Loucy (cell line): ENCODE measurements around the gene DCST1.
A peak's percentile ranks its signal among the peaks of the same experiment; 100 is the strongest.

Experiments
- H2AFZ ChIP-seq: fragments of 200-600 bp; sonication (generic); 2 replicates; pipeline ENCODE4 v1.6.0; 2016; ENCODE audit warnings: antibody characterized with exemption, mild to moderate bottlenecking, low read length, moderate library complexity
- H3F3A ChIP-seq: fragments of 200-600 bp; 2 replicates; pipeline ENCODE4 v1.6.0; 2016; ENCODE audit warnings: antibody characterized with exemption, low read depth, mild to moderate bottlenecking
- H3K27me3 ChIP-seq: fragments of 200-600 bp; sonication (generic); 2 replicates; pipeline ENCODE4 v1.6.1; 2014; ENCODE audit warnings: low read length, mild to moderate bottlenecking; ENCODE audit not compliant: insufficient read depth, poor library complexity, severe bottlenecking
- H3K36me3 ChIP-seq: fragments of 200-600 bp; sonication (generic); 2 replicates; pipeline ENCODE4 v1.6.1; 2016; ENCODE audit warnings: low read length; ENCODE audit not compliant: insufficient read depth
- H3K4me1 ChIP-seq: fragments of 200-600 bp; sonication (generic); 2 replicates; pipeline ENCODE4 v1.5.1; 2014; ENCODE audit warnings: low read length, mild to moderate bottlenecking; ENCODE audit not compliant: insufficient read depth, poor library complexity, severe bottlenecking
- H3K4me2 ChIP-seq: fragments of 200-600 bp; sonication (generic); 2 replicates; pipeline ENCODE4 v1.6.0; 2014; ENCODE audit warnings: antibody characterized with exemption, low read length, low read depth, mild to moderate bottlenecking; ENCODE audit not compliant: poor library complexity, severe bottlenecking
- H3K4me3 ChIP-seq: fragments of 200-600 bp; sonication (generic); 2 replicates; pipeline ENCODE4 v1.5.1; 2014; ENCODE audit warnings: low read length, mild to moderate bottlenecking, mixed read lengths; ENCODE audit not compliant: poor library complexity, severe bottlenecking
- H3K79me2 ChIP-seq: fragments of 200-600 bp; sonication (generic); 2 replicates; pipeline ENCODE4 v1.6.1; 2014; ENCODE audit warnings: low read length; ENCODE audit not compliant: insufficient read depth
- H3K9ac ChIP-seq: fragments of 200-600 bp; sonication (generic); 2 replicates; pipeline ENCODE4 v1.6.0; 2014; ENCODE audit warnings: mild to moderate bottlenecking, low read depth, low read length, moderate library complexity; ENCODE audit not compliant: poor library complexity, severe bottlenecking
- H3K9me2 ChIP-seq: fragments of 200-600 bp; sonication (generic); replicated peaks from 2 replicates; pipeline ENCODE4 v1.6.1; 2016; ENCODE audit warnings: low read depth, low read length, mixed read lengths
- H3K9me3 ChIP-seq: fragments of 200-600 bp; sonication (generic); 2 replicates; pipeline ENCODE4 v1.6.1; 2014; ENCODE audit warnings: mild to moderate bottlenecking, antibody characterized with exemption, low read length, low read depth; ENCODE audit not compliant: insufficient read depth
- H4K20me1 ChIP-seq: fragments of 200-600 bp; sonication (generic); 2 replicates; pipeline ENCODE4 v1.6.0; 2014; ENCODE audit warnings: antibody characterized with exemption, low read length, mild to moderate bottlenecking; ENCODE audit not compliant: insufficient read depth, poor library complexity, severe bottlenecking
- CTCF ChIP-seq: fragments of 200-600 bp; sonication (generic); conservative IDR thresholded peaks from 2 replicates; pipeline ENCODE4 v1.5.1; 2014; ENCODE audit warnings: mild to moderate bottlenecking, antibody characterized with exemption, low read length
- EZH2phosphoT487 ChIP-seq: fragments of 200-600 bp; IDR thresholded peaks from 2 replicates; pipeline ENCODE4 v1.6.1; 2018; ENCODE audit warnings: antibody characterized with exemption, mild to moderate bottlenecking, moderate library complexity, borderline replicate concordance

The DCST1 gene

GRCh38 chr1:155073377-155074242 lies 40.0 kb downstream of the DCST1 start:
- Histone ChIP-seq H3K4me2 (peak overlapping the region; percentile 59), H3K4me1 (peaks cover 65% of the 10 kb centered on the region), H3K9ac (peak overlapping the region; percentile 45), H3K9me2 (no peaks in the 10 kb centered on the region), H3F3A (no peaks in the 10 kb centered on the region), H4K20me1 (no peaks in the 10 kb centered on the region), H3K27me3 (no peaks in the 10 kb centered on the region), H3K36me3 (no peaks in the 10 kb centered on the region), H3K4me3 (peak overlapping the region; percentile 15), H3K79me2 (no peaks in the 10 kb centered on the region), H2AFZ (no peak overlapping the region), H3K9me3 (no peaks in the 10 kb centered on the region)
- TF ChIP-seq CTCF (no peak), EZH2phosphoT487 (no peak)

GRCh38 chr1:155075535-155075934 lies 41.9 kb downstream of the DCST1 start:
- Histone ChIP-seq H3K9ac (peak overlapping the region; percentile 18), H3K9me3 (no peaks in the 10 kb centered on the region), H3K4me1 (peaks cover 68% of the 10 kb centered on the region), H4K20me1 (no peaks in the 10 kb centered on the region), H2AFZ (no peak overlapping the region), H3F3A (no peaks in the 10 kb centered on the region), H3K36me3 (no peaks in the 10 kb centered on the region), H3K9me2 (no peaks in the 10 kb centered on the region), H3K4me3 (no peak overlapping the region), H3K27me3 (no peaks in the 10 kb centered on the region), H3K79me2 (no peaks in the 10 kb centered on the region), H3K4me2 (no peak overlapping the region)
- TF ChIP-seq EZH2phosphoT487 = no peak
- no peak for TF ChIP-seq CTCF

- no peaks in the 10 kb centered on the region for H3K36me3 ChIP-seq
- no peak overlapping the region for H2AFZ ChIP-seq
- H3K4me2 ChIP-seq = peak overlapping the region; percentile 26
- peak overlapping the region; percentile 18 for H3K9ac ChIP-seq
- H3F3A ChIP-seq = 0 out of 2 replicates have a peak, but pooled peaks cover 2% of the 10 kb centered on the region
- H3K9me3 ChIP-seq = no peaks in the 10 kb centered on the region
- no peaks in the 10 kb centered on the region for H4K20me1 ChIP-seq
- H3K4me1 ChIP-seq = peaks cover 76% of the 10 kb centered on the region
- no peaks in the 10 kb centered on the region for H3K79me2 ChIP-seq
- H3K9me2 ChIP-seq = no peaks in the 10 kb centered on the region
- TF ChIP-seq EZH2phosphoT487 (no peak), CTCF (no peak)
- H3K4me3 ChIP-seq = peak overlapping the region; percentile 4
- H3K27me3 ChIP-seq = no peaks in the 10 kb centered on the region
Measured at GRCh38 chr1:155076371-155076770, 42.7 kb downstream of the DCST1 start.
